Measurements from ENCODE around the gene SDE2.
"Not testable (repeated sequence)": the region's sequence is repeated elsewhere in the genome, so short reads cannot be mapped to it uniquely, and the experiment has no call there.

Gene SDE2

DNA sequence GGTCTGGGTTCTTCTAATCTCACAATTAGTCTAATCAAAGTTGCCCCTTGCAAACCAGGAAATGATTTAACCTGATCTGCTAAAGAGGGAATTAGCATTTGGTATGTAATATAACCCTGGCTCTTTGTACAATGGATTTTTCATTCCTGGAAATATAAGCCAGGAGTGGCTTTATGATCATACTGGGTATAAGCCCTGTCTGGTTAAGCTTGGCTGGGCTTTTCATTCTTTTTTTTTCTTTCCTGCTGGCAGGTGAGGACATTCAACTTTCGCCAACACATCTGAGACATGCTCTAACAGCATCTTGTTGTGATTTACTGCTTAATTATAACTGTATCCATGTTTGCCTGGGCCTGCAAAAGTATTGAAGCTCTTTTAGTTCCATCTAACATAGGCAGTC lies 20.4 kb upstream of the SDE2 start:
- no peak for TF ChIP-seq CTCF (IDR thresholded peaks at IDR 0.05; ENCODE audit: insufficient read depth, low read length, missing control alignments)
- DNase-seq (ENCODE audit: low read depth, low spot score), result no peak
- no peak overlapping the region for H3K4me3 ChIP-seq (ENCODE audit: low read depth, low read length)
- ChIA-PET CTCF (interaction anchor here (1.0 kb wide), 1 partner anchor 45 kb away, joined by 3 read pairs; no protein-coding TSS in a partner anchor), POLR2A (no interaction called here)

DNA sequence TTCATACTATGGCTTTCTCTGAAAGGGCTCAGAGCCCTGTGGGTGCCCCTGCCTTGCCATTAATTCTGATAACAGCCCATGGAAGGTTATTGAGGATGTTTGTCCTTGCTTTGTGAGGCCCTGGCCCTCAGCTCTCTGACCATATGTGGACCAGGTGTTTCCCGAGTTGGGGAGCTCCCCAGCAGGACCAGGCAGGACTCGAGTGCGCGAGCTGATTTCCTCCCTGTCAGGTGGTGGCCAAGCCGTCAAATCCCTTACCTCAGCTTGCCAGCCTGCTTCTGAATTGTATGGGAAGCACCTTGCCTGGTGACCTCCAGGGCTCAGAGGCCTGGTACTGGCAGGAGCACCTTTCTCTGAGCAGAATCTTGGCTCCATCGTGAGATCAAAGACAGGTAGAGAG lies 17.9 kb upstream of the SDE2 start:
- no peak for DNase-seq (ENCODE audit: low read depth, low spot score)
- ChIA-PET POLR2A (no interaction called here), CTCF (no interaction called here)
- no peak overlapping the region for H3K4me3 ChIP-seq (ENCODE audit: low read depth, low read length)
- no peak for TF ChIP-seq CTCF (IDR thresholded peaks at IDR 0.05; ENCODE audit: insufficient read depth, low read length, missing control alignments)

DNA sequence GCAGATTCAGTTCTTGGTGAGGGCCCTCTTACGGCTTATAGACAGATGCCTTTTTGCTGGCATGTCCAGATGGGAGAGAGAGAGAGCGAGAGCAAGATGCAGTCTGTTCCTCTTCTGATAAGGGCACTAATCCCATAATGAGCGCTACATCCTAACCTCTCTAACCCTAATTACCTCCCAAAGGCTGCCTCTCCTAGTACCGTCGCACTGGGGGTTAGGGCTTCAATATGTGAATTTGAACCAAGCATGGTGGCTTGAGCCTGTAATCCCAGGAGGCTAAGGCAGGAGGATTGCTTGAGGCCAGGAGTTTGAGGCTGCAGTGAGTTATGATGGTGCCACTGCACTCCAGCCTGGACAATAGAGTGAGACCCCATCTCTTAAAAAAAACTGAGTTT lies 10.5 kb upstream of the SDE2 start:
- ChIA-PET POLR2A (interaction anchor here (1.3 kb wide), 1 partner anchor 10 kb away, joined by 3 read pairs; the partner anchor contains the start of gene SDE2), CTCF (no interaction called here)
- no peak for TF ChIP-seq CTCF (IDR thresholded peaks at IDR 0.05; ENCODE audit: insufficient read depth, low read length, missing control alignments)
- no peak overlapping the region for H3K4me3 ChIP-seq (ENCODE audit: low read depth, low read length)
- DNase-seq (ENCODE audit: low read depth, low spot score), result no peak

- DNase-seq (ENCODE audit: low read depth, low spot score); POLR2A ChIA-PET; CTCF ChIA-PET; H3K4me3 ChIP-seq (ENCODE audit: low read depth, low read length): not testable (repeated sequence)
Observed at GRCh38 chr1:226007126-226007892, 8.2 kb upstream of the SDE2 start.

DNA sequence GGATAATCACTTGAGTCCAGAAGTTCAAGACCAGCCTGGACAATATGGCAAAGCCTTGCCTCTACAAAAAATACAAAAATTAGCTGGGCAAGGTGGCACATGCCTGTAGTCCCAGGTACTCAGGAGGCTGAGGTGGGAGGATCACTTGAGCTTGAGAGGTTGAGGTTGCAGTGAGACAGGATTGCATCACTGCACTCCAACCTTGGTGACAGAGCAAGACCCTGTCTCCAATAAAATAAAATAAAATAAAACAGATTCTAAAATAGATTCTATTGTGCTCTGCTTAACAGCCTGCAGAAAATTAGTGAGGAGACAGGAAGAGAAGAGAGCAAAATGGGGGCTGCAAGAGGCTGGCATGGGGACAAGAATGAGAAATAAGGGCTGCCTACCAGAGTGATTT lies 7.5 kb upstream of the SDE2 start:
- no peak for DNase-seq (ENCODE audit: low read depth, low spot score)
- TF ChIP-seq CTCF (IDR thresholded peaks at IDR 0.05; ENCODE audit: insufficient read depth, low read length, missing control alignments), result no peak
- ChIA-PET CTCF (no interaction called here), POLR2A (no interaction called here)
- no peak overlapping the region for H3K4me3 ChIP-seq (ENCODE audit: low read depth, low read length)

DNA sequence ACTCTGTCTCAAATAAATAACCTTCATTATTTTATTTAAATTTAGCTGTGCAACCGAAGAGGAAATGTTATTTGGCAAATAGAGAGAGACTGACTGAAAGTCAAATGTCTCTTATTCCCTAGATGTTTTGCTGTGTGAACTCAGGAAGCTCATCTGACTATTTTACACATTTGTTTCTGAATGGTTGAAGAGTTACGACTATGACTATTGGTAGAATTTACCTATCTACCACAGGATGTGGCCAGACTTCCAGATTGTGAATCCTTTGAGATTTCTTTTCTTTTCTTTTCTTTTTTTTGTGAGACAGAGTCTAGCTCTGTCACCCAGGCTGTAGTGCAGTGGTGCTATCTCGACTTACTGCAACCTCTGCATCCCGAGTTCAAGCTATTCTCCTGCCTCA lies 5.3 kb upstream of the SDE2 start:
- H3K4me3 ChIP-seq (ENCODE audit: low read depth, low read length), result no peak overlapping the region
- no peak for DNase-seq (ENCODE audit: low read depth, low spot score)
- ChIA-PET POLR2A (no interaction called here), CTCF (interaction anchor here (1.1 kb wide), 1 partner anchor 17 kb away, joined by 3 read pairs; no protein-coding TSS in a partner anchor)
- TF ChIP-seq CTCF (IDR thresholded peaks at IDR 0.05; ENCODE audit: insufficient read depth, low read length, missing control alignments), result no peak

Data from AG04449 (cell line).